Spleen (tissue), 7 donors: ENCODE measurements around the gene IL18BP.

Experiments
- CTCF ChIP-seq, 11 experiments: fragments of 200-600 bp in 7 of 11; fragments of 450-650 bp in 4 of 11; sonication (generic) in 4 of 11; IDR thresholded peaks in 8 of 11; conservative IDR thresholded peaks in 3 of 11; 1 replicate in 7 of 11; 2 replicates in 4 of 11; pipeline versions ENCODE4 v1.4.0 to v1.8.0; 2016 to 2021; ENCODE audit warnings: antibody characterized with exemption in 11 of 11, inconsistent platforms in 4 of 11, mild to moderate bottlenecking in 1 of 11
- POLR2A ChIP-seq, 3 donors: fragments of 450-650 bp; IDR thresholded peaks; one replicate each; pipeline ENCODE4 v1.5.1; 2017; ENCODE audit warnings: antibody characterized with exemption in 3 of 3, mild to moderate bottlenecking in 1 of 3
- donor health status: DM: no; HTN: no; CAD: no; lungs with moderate emphysema.
- donor health status: DM: no; HTN: no; CAD: no.
- donor health status: DM: no; HTN: no; CAD: no.

GRCh38 chr11:72001285-72001684 lies 2.6 kb downstream of the IL18BP start:
- TF ChIP-seq CTCF (IDR thresholded peaks at IDR 0.05 in 8 of 11, conservative IDR thresholded peaks at IDR 0.05 in 3 of 11): no peak
- TF ChIP-seq POLR2A (IDR thresholded peaks at IDR 0.05): no peak
